HepG2 (cell line): Measurements from ENCODE around the gene TOP1. TPM values are rescaled to one million over a fixed set of nuclear protein-coding genes. Genes with fewer than 3 reads are reported as not detected.

Experiments used
- ATAC-seq: fragments of 200-7000 bp; cut with Tn5 transposase; 3 replicates; pipeline ENCODE4 v1.9.1; 2020; ENCODE audit warnings: mild to moderate bottlenecking, moderate library complexity
- BruUV-seq: library from RNA; stranded (reverse); fragments of 400-500 nt; replicated peaks from 2 replicates; lab custom pipeline; 2021; lab: Mats Ljungman, UMichigan
- CTCF ChIA-PET: fragments of 300-600 bp; formaldehyde crosslinking; extraction: SDS; loops from one replicate; lab custom pipeline; 2021; ENCODE audit warnings: low total read pairs, inconsistent platforms, low intra/inter-chr PET ratio; lab: Yijun Ruan, JAX
- POLR2A ChIA-PET: fragments of 350-600 bp; sonication (Branson Sonifier 250); formaldehyde crosslinking; loops from one replicate; lab custom pipeline; 2020; ENCODE audit warnings: antibody characterized with exemption, inconsistent platforms; lab: Yijun Ruan, JAX
- DNase-seq: peaks from one replicate; pipeline ENCODE4 v3.0.0-alpha.2; 2015; ENCODE audit warnings: low spot score
- FAIRE-seq: peaks from 3 replicates; lab custom pipeline; 2011; peaks lifted over from hg19 to GRCh38; lab: Jason Lieb, UNC
- H2AFZ ChIP-seq: one replicate; pipeline ENCODE4 v1.6.1; 2011; ENCODE audit warnings: low read length, inconsistent platforms
- H3K27ac ChIP-seq: fragments of 300-600 bp; 3 replicates; pipeline ENCODE4 v1.8.0; 2011; ENCODE audit warnings: mixed run types, mild to moderate bottlenecking, mixed read lengths, low read length, inconsistent platforms; ENCODE audit not compliant: insufficient read depth; ENCODE audit errors: extremely low read length
- H3K27me3 ChIP-seq, 2 experiments: fragments of 200-600 bp in 1 of 2; 2 replicates in 1 of 2; 3 replicates in 1 of 2; pipeline versions ENCODE4 v1.6.0 to v1.8.0; 2011; ENCODE audit warnings: low read length in 2 of 2, mild to moderate bottlenecking in 2 of 2, moderate library complexity in 2 of 2, inconsistent platforms in 1 of 2; ENCODE audit not compliant: insufficient read depth in 2 of 2, control insufficient read depth in 1 of 2
- H3K36me3 ChIP-seq, 2 experiments: fragments of 200-600 bp in 1 of 2; replicated peaks in 1 of 2; 2 replicates in 1 of 2; 3 replicates in 1 of 2; pipeline versions ENCODE4 v1.5.1 to v1.8.0; 2011; ENCODE audit warnings: low read length in 2 of 2, inconsistent platforms in 1 of 2; ENCODE audit not compliant: insufficient read depth in 2 of 2, control insufficient read depth in 1 of 2
- H3K4me1 ChIP-seq: 2 replicates; pipeline ENCODE4 v1.5.1; 2012; ENCODE audit warnings: low read length, inconsistent platforms; ENCODE audit not compliant: insufficient read depth
- H3K4me2 ChIP-seq: 2 replicates; pipeline ENCODE4 v1.6.0; 2011; ENCODE audit warnings: low read depth, low read length, inconsistent platforms
- H3K4me3 ChIP-seq, 3 experiments: fragments of 200-600 bp in 1 of 3; sonication (generic), shearing (Covaris generic) in 1 of 3; replicated peaks in 1 of 3; 2 replicates each; pipeline ENCODE4 v1.5.1; 2011 to 2016; ENCODE audit warnings: low read length in 3 of 3, inconsistent platforms in 2 of 3, low read depth in 2 of 3, mild to moderate bottlenecking in 2 of 3, control low read depth in 1 of 3, mixed read lengths in 1 of 3; ENCODE audit not compliant: insufficient read depth in 1 of 3
- H3K79me2 ChIP-seq: one replicate; pipeline ENCODE4 v1.6.1; 2011; ENCODE audit warnings: low read length, inconsistent platforms; ENCODE audit not compliant: insufficient read depth
- H3K9ac ChIP-seq: 2 replicates; pipeline ENCODE4 v1.6.0; 2011; ENCODE audit warnings: mild to moderate bottlenecking, low read depth, low read length, inconsistent platforms; ENCODE audit not compliant: insufficient read depth
- H3K9me3 ChIP-seq: 2 replicates; pipeline ENCODE4 v1.5.1; 2012; ENCODE audit warnings: mild to moderate bottlenecking, low read length
- H4K20me1 ChIP-seq: 2 replicates; pipeline ENCODE4 v1.6.0; 2011; ENCODE audit warnings: inconsistent platforms, mild to moderate bottlenecking, low read length, moderate library complexity; ENCODE audit not compliant: insufficient read depth
- CTCF ChIP-seq: sonication (generic); formaldehyde crosslinking; IDR thresholded peaks from 2 replicates; pipeline ENCODE4 v1.5.0; 2020; ENCODE audit warnings: mild to moderate bottlenecking, missing genetic modification reagents, moderate library complexity
- NFE2L2 ChIP-seq: fragments of 150-350 bp; IDR thresholded peaks from 2 replicates; pipeline ENCODE4 v1.6.1; 2014; ENCODE audit warnings: low read length
- POLR2AphosphoS2 ChIP-seq: IDR thresholded peaks from 2 replicates; pipeline ENCODE4 v1.6.1; 2011; ENCODE audit warnings: low read depth, low read length, improper control_type of control experiment
- RBM22 ChIP-seq: fragments of 200-400 bp; formaldehyde crosslinking; optimal IDR thresholded peaks from 2 replicates; pipeline ENCODE3; 2017; ENCODE audit warnings: mild to moderate bottlenecking, low read length, moderate library complexity
- SMARCC2 ChIP-seq: fragments of 450-650 bp; IDR thresholded peaks from 2 replicates; pipeline ENCODE4 v1.6.1; 2017; ENCODE audit warnings: antibody characterized with exemption, mild to moderate bottlenecking
- STAG1 ChIP-seq: sonication (generic); formaldehyde crosslinking; IDR thresholded peaks from 2 replicates; pipeline ENCODE4 v1.4.0; 2020; ENCODE audit warnings: missing genetic modification reagents
- ZNF337 ChIP-seq: sonication (generic); formaldehyde crosslinking; IDR thresholded peaks from 2 replicates; pipeline ENCODE4 v1.5.1; 2020; ENCODE audit warnings: missing genetic modification reagents, low read depth, mild to moderate bottlenecking, borderline replicate concordance
- ZNF776 ChIP-seq: sonication (generic); formaldehyde crosslinking; IDR thresholded peaks from 2 replicates; pipeline ENCODE4 v1.4.0; 2020; ENCODE audit warnings: mild to moderate bottlenecking, missing genetic modification reagents
- WGBS: methylation state at CpG from one replicate; pipeline ENCODE4 v1.1.6; 2017; ENCODE audit warnings: low lambda C conversion rate; 5-methylcytosine and 5-hydroxymethylcytosine counted together
- in situ Hi-C: cut with HindIII; loops from 2 replicates; pipeline ENCODE4 v1.10.0; 2017; ENCODE audit warnings: low pct_unique_long_range_greater_than_20kb; ENCODE audit not compliant: extremely low pct_ligation_motif_present
- intact Hi-C: fragments of 100-400 bp; cut with micrococcal nuclease; formaldehyde crosslinking; loops from one replicate; pipeline ENCODE4 v1.10.0; 2022; ENCODE audit not compliant: unreplicated experiment
- polyA plus RNA-seq, 8 experiments: library from polyadenylated mRNA; depleted of rRNA in 3 of 8; stranded (reverse) in 7 of 8; unstranded in 1 of 8; fragments of >200 nt; fragmentation: Illumina TruSeq in 4 of 8; extraction: Trizol in 4 of 8; gene quantifications; 2 replicates each; pipeline versions ENCODE4 v1.2.1 to v1.2.3, GENCODE V29; 2011 to 2016; ENCODE audit warnings: low read depth in 4 of 8, missing spikeins in 1 of 8, mixed read lengths in 1 of 8; ENCODE audit not compliant: insufficient read depth in 1 of 8
- total RNA-seq, 5 experiments: library from RNA; depleted of rRNA; stranded (reverse); fragments of >200 nt; fragmentation: Illumina TruSeq; extraction: Trizol; gene quantifications; 2 replicates each; pipeline ENCODE4 v1.2.3, GENCODE V29; 2016; ENCODE audit warnings: low read depth in 1 of 5

The TOP1 gene
- total and polyA plus RNA-seq, 2 of the 13 experiments (the other 11 are each of a cell fraction or from before 2014, with no cell fraction given): 10.2 to 19.4 TPM

GRCh38 chr20:41089555-41089954, 60.9 kb downstream of the TOP1 start:
- no peaks in the 10 kb centered on the region for H4K20me1 ChIP-seq
- ATAC-seq (peak; percentile 45), DNase-seq (no peak), FAIRE-seq (peak; percentile 68)
- H3K27ac ChIP-seq: no peak overlapping the region
- no peak overlapping the region for H3K4me3 ChIP-seq
- no peak overlapping the region for H3K4me2 ChIP-seq
- H2AFZ ChIP-seq: no peak overlapping the region
- no peaks in the 10 kb centered on the region for H3K9me3 ChIP-seq
- no TSS peak for BruUV-seq
- peaks cover 40 to 59% of the 10 kb centered on the region in 2 experiments for H3K36me3 ChIP-seq
- ChIA-PET POLR2A (no interaction called here), CTCF (no interaction called here)
- intact Hi-C loops: no loop called here
- TF ChIP-seq CTCF: peak; percentile 38
- no peak for TF ChIP-seq SMARCC2
- peak; percentile 20; the same call in 1 of the 2 replicates for TF ChIP-seq STAG1
- peak; percentile 37 for TF ChIP-seq RBM22
- no peak for TF ChIP-seq NFE2L2
- 0 out of 2 replicates have a peak, but pooled peaks have one; percentile 31 for TF ChIP-seq ZNF776
- in situ Hi-C loops: no loop called here
- no peaks in the 10 kb centered on the region for H3K27me3 ChIP-seq
- H3K79me2 ChIP-seq: no peaks in the 10 kb centered on the region
- 93% methylated on average over 3 of the region's 3 CpGs for WGBS
- no peak overlapping the region for H3K9ac ChIP-seq
- H3K4me1 ChIP-seq: no peaks in the 10 kb centered on the region

GRCh38 chr20:41091927-41092326, 63.3 kb downstream of the TOP1 start:
- intact Hi-C loops: loop anchor here (1.0 kb wide), 1 partner anchor 106 kb away; no protein-coding TSS in a partner anchor
- ChIA-PET CTCF (no interaction called here), POLR2A (interaction anchor here (0.7 kb wide), 1 partner anchor 101 kb away, joined by 3 read pairs; no protein-coding TSS in a partner anchor)
- no peaks in the 10 kb centered on the region for H3K4me1 ChIP-seq
- BruUV-seq: no TSS peak
- no peak overlapping the region for H3K4me3 ChIP-seq
- in situ Hi-C loops: loop anchor here (5.0 kb wide), 1 partner anchor 120 kb away; no protein-coding TSS in a partner anchor
- no peaks in the 10 kb centered on the region for H3K9me3 ChIP-seq
- H3K4me2 ChIP-seq: no peak overlapping the region
- no peak overlapping the region for H2AFZ ChIP-seq
- no peak for ATAC-seq
- H3K9ac ChIP-seq: no peak overlapping the region
- peaks cover 43 to 62% of the 10 kb centered on the region in 2 experiments for H3K36me3 ChIP-seq
- DNase-seq: no peak
- WGBS: 96% methylated on average over 4 of the region's 4 CpGs
- no peaks in the 10 kb centered on the region for H3K27me3 ChIP-seq
- no peak overlapping the region for H3K27ac ChIP-seq
- no peaks in the 10 kb centered on the region for H4K20me1 ChIP-seq
- H3K79me2 ChIP-seq: no peaks in the 10 kb centered on the region
- FAIRE-seq: no peak
- TF ChIP-seq RBM22 (peak; percentile 24), POLR2AphosphoS2 (0 out of 2 replicates have a peak, but pooled peaks have one; percentile 44), ZNF337 (CRISPR knock-in tag) (no peak)
